HepG2 (cell line): ENCODE measurements around the gene GGA3. TPM values are rescaled to one million over a fixed set of nuclear protein-coding genes. Genes with fewer than 3 reads are reported as not detected.

Experiments
- ATF5 ChIP-seq: sonication (generic); formaldehyde crosslinking; IDR thresholded peaks from 2 replicates; pipeline ENCODE4 v1.4.0; 2020; ENCODE audit warnings: mild to moderate bottlenecking, low read depth, missing genetic modification reagents
- CCDC6 ChIP-seq: sonication (generic); formaldehyde crosslinking; IDR thresholded peaks from 2 replicates; pipeline ENCODE4 v1.8.1; 2022; ENCODE audit warnings: mild to moderate bottlenecking, missing genetic modification reagents, moderate library complexity
- ELF1 ChIP-seq: sonication (generic); formaldehyde crosslinking; IDR thresholded peaks from 2 replicates; pipeline ENCODE4 v1.4.0; 2020; ENCODE audit warnings: missing genetic modification reagents
- FOXO1 ChIP-seq: sonication (generic); formaldehyde crosslinking; IDR thresholded peaks from 2 replicates; pipeline ENCODE4 v1.4.0; 2020; ENCODE audit warnings: missing genetic modification reagents
- IRX3 ChIP-seq: sonication (generic); formaldehyde crosslinking; IDR thresholded peaks from 2 replicates; pipeline ENCODE4 v1.8.1; 2023; ENCODE audit warnings: mild to moderate bottlenecking, low read depth, missing genetic modification reagents, borderline replicate concordance
- MED1 ChIP-seq: sonication (generic); formaldehyde crosslinking; IDR thresholded peaks from 2 replicates; pipeline ENCODE4 v1.4.0; 2020; ENCODE audit warnings: missing genetic modification reagents
- MEIS1 ChIP-seq: sonication (generic); formaldehyde crosslinking; IDR thresholded peaks from 2 replicates; pipeline ENCODE4 v1.9.0; 2021; ENCODE audit warnings: mild to moderate bottlenecking, missing genetic modification reagents, moderate library complexity, borderline replicate concordance
- MTF2 ChIP-seq: sonication (generic); formaldehyde crosslinking; IDR thresholded peaks from 2 replicates; pipeline ENCODE4 v1.5.0; 2020; ENCODE audit warnings: missing genetic modification reagents, borderline replicate concordance
- POGK ChIP-seq: sonication (generic); formaldehyde crosslinking; conservative IDR thresholded peaks from 2 replicates; pipeline ENCODE4 v1.8.0; 2022; ENCODE audit warnings: mild to moderate bottlenecking, moderate library complexity, missing genetic modification reagents
- TFAP4 ChIP-seq: sonication (generic); IDR thresholded peaks from 2 replicates; pipeline ENCODE4 v1.6.1; 2016; ENCODE audit warnings: low read depth, borderline replicate concordance
- TMF1 ChIP-seq: sonication (generic); formaldehyde crosslinking; IDR thresholded peaks from 2 replicates; pipeline ENCODE4 v1.8.1; 2022; ENCODE audit warnings: low read depth, missing genetic modification reagents
- YEATS2 ChIP-seq: sonication (generic); formaldehyde crosslinking; IDR thresholded peaks from 2 replicates; pipeline ENCODE4 v1.4.0; 2020; ENCODE audit warnings: missing genetic modification reagents, borderline replicate concordance
- ZNF232 ChIP-seq: sonication (generic); formaldehyde crosslinking; IDR thresholded peaks from 2 replicates; pipeline ENCODE4 v1.4.0; 2020; ENCODE audit warnings: missing genetic modification reagents, borderline replicate concordance
- ZNF407 ChIP-seq: sonication (generic); formaldehyde crosslinking; IDR thresholded peaks from one replicate; pipeline ENCODE4 v1.5.1; 2020; ENCODE audit warnings: mild to moderate bottlenecking, missing genetic modification reagents; ENCODE audit errors: not compliant biosample characterization
- ZNF451 ChIP-seq: sonication (generic); formaldehyde crosslinking; IDR thresholded peaks from 2 replicates; pipeline ENCODE4 v1.5.0; 2020; ENCODE audit warnings: mild to moderate bottlenecking, missing genetic modification reagents
- ZNF577 ChIP-seq: sonication (generic); formaldehyde crosslinking; IDR thresholded peaks from 2 replicates; pipeline ENCODE4 v1.4.0; 2020; ENCODE audit warnings: mild to moderate bottlenecking, low read depth, missing genetic modification reagents, borderline replicate concordance
- ZNF619 ChIP-seq: sonication (generic); formaldehyde crosslinking; IDR thresholded peaks from 2 replicates; pipeline ENCODE4 v1.4.0; 2020; ENCODE audit warnings: mild to moderate bottlenecking, missing genetic modification reagents
- ZNF747 ChIP-seq: sonication (generic); formaldehyde crosslinking; IDR thresholded peaks from 2 replicates; pipeline ENCODE4 v1.8.1; 2023; ENCODE audit warnings: missing genetic modification reagents, mild to moderate bottlenecking, borderline replicate concordance
- ZSCAN20 ChIP-seq: sonication (generic); formaldehyde crosslinking; IDR thresholded peaks from 2 replicates; pipeline ENCODE4 v1.4.0; 2020; ENCODE audit warnings: missing genetic modification reagents, mild to moderate bottlenecking, borderline replicate concordance
- polyA plus RNA-seq, 8 experiments: library from polyadenylated mRNA; depleted of rRNA in 3 of 8; stranded (reverse) in 7 of 8; unstranded in 1 of 8; fragments of >200 nt; fragmentation: Illumina TruSeq in 4 of 8; extraction: Trizol in 4 of 8; gene quantifications; 2 replicates each; pipeline versions ENCODE4 v1.2.1 to v1.2.3, GENCODE V29; 2011 to 2016; ENCODE audit warnings: low read depth in 4 of 8, missing spikeins in 1 of 8, mixed read lengths in 1 of 8; ENCODE audit not compliant: insufficient read depth in 1 of 8
- total RNA-seq, 5 experiments: library from RNA; depleted of rRNA; stranded (reverse); fragments of >200 nt; fragmentation: Illumina TruSeq; extraction: Trizol; gene quantifications; 2 replicates each; pipeline ENCODE4 v1.2.3, GENCODE V29; 2016; ENCODE audit warnings: low read depth in 1 of 5

GGA3 gene
- total and polyA plus RNA-seq, 2 of the 13 experiments (the other 11 are each of a cell fraction or from before 2014, with no cell fraction given): 28.4 to 43.7 TPM

- TF ChIP-seq ZNF407 (CRISPR knock-in tag): peak; percentile 60
- TF ChIP-seq IRX3 (CRISPR knock-in tag): no peak
- TF ChIP-seq MED1 (CRISPR knock-in tag): no peak
- 0 out of 2 replicates have a peak, but pooled peaks have one; percentile 78 for TF ChIP-seq CCDC6
- peak; percentile 38 for TF ChIP-seq ZNF232 (CRISPR knock-in tag)
- no peak for TF ChIP-seq YEATS2 (CRISPR knock-in tag)
- TF ChIP-seq TMF1 (CRISPR knock-in tag): no peak
- no peak for TF ChIP-seq ZNF451 (CRISPR knock-in tag)
- TF ChIP-seq ZNF577 (CRISPR knock-in tag): 0 out of 2 replicates have a peak, but pooled peaks have one; percentile 63
- no peak for TF ChIP-seq ZSCAN20
- TF ChIP-seq TFAP4: no peak
- TF ChIP-seq ZNF747 (CRISPR knock-in tag): peak; percentile 51; the same call in 1 of the 2 replicates
- TF ChIP-seq MTF2 (CRISPR knock-in tag): peak; percentile 31; the same call in 1 of the 2 replicates
- TF ChIP-seq ZNF619: peak; percentile 45; the same call in 1 of the 2 replicates
- TF ChIP-seq FOXO1 (CRISPR knock-in tag): no peak; the same call in 1 of the 2 replicates
- TF ChIP-seq MEIS1 (CRISPR knock-in tag): no peak
- TF ChIP-seq POGK (CRISPR knock-in tag): peak; percentile 10; the same call in 1 of the 2 replicates
- TF ChIP-seq ELF1 (CRISPR knock-in tag): 0 out of 2 replicates have a peak, but pooled peaks have one; percentile 8
- TF ChIP-seq ATF5: no peak; the same call in 1 of the 2 replicates
Measured at GRCh38 chr17:75205793-75206163, 55.6 kb downstream of the GGA3 start (continued).
